ENCODE data around the gene MUSTN1.

The MUSTN1 gene

GRCh38 chr3:52843108-52843865 is 8.5 kb upstream of the MUSTN1 start:
- DNase-seq (ENCODE audit: low read depth in 2 of 2): no peak
- TF ChIP-seq CTCF (IDR thresholded peaks at IDR 0.05; ENCODE audit: low read depth, low read length): no peak
- H3K4me3 ChIP-seq (replicated peaks in 1 of 2; ENCODE audit: low read depth in 2 of 2, low read length in 2 of 2): no peak overlapping the region

- H3K4me3 ChIP-seq (replicated peaks in 1 of 2; ENCODE audit: low read depth in 2 of 2, low read length in 2 of 2): no peak overlapping the region
- no peak for TF ChIP-seq CTCF (IDR thresholded peaks at IDR 0.05; ENCODE audit: low read depth, low read length)
- DNase-seq (ENCODE audit: low read depth in 2 of 2): no peak
These were observed 7.6 kb upstream of the MUSTN1 start for GRCh38 chr3:52842424-52842823.

GRCh38 chr3:52841981-52842340 is 7.1 kb upstream of the MUSTN1 start:
- no peak overlapping the region for H3K4me3 ChIP-seq (replicated peaks in 1 of 2; ENCODE audit: low read depth in 2 of 2, low read length in 2 of 2)
- TF ChIP-seq CTCF (IDR thresholded peaks at IDR 0.05; ENCODE audit: low read depth, low read length): no peak
- no peak for DNase-seq (ENCODE audit: low read depth in 2 of 2)

- DNase-seq (ENCODE audit: low read depth in 2 of 2): no peak
- no peak for TF ChIP-seq CTCF (IDR thresholded peaks at IDR 0.05; ENCODE audit: low read depth, low read length)
- H3K4me3 ChIP-seq (replicated peaks in 1 of 2; ENCODE audit: low read depth in 2 of 2, low read length in 2 of 2): no peak overlapping the region
These were observed 6.6 kb upstream of the MUSTN1 start for GRCh38 chr3:52841211-52841980.

- TF ChIP-seq CTCF (IDR thresholded peaks at IDR 0.05; ENCODE audit: low read depth, low read length): no peak
- DNase-seq (ENCODE audit: low read depth in 2 of 2): no peak
These were observed 5.2 kb upstream of the MUSTN1 start for GRCh38 chr3:52839892-52840545.

GRCh38 chr3:52839268-52839575 is 4.4 kb upstream of the MUSTN1 start:
- H3K4me3 ChIP-seq (replicated peaks in 1 of 2; ENCODE audit: low read depth in 2 of 2, low read length in 2 of 2): no peak overlapping the region
- no peak for TF ChIP-seq CTCF (IDR thresholded peaks at IDR 0.05; ENCODE audit: low read depth, low read length)
- no peak for DNase-seq (ENCODE audit: low read depth in 2 of 2)

More at GRCh38 chr3:52839892-52840545, 5.2 kb upstream of the MUSTN1 start:
- no peak overlapping the region for H3K4me3 ChIP-seq (replicated peaks in 1 of 2; ENCODE audit: low read depth in 2 of 2, low read length in 2 of 2)
